ENCODE measurements around the gene MAP2K3. TPM values are rescaled to one million over a fixed set of nuclear protein-coding genes. Genes with fewer than 3 reads are reported as not detected.
"Not testable (repeated sequence)": the region's sequence is repeated elsewhere in the genome, so short reads cannot be mapped to it uniquely, and the experiment has no call there.

MAP2K3 gene
- total RNA-seq, 4 donors from 2014 or later: 15.7 to 170 (median 63.8) TPM

DNA sequence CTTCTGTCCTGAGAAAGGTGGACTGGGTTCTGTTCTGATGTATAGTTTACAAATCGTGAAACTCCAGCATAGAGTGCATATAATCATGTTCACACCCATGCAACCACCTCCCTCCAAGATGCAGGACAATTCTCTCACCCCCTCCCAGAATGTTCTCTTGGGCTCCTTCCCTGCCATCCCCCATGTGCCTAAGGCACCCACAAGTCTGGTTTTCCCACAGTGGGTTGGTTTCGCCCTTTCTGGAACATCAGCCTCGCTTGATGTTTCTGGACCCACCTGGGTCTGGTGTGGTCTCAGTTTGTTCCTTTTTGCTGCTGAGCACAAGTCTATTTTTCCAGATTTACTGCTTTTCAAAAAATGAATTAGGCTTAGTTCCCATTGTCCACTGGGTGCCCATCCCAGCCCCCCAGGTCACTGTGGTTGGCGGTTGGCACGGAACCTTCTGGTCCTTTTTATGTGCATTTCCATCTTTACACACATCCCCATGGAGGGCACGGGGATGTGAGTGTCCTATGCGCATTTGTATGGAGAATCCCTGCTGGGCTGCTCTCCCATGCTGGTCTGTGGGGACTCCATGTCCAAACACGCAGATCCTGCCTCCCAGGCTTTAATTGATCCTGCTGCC, 19.0 kb downstream of the MAP2K3 start:
- in situ Hi-C loops (cut with MboI; ENCODE audit: low sequenced_read_pairs in 4 of 4) (loop anchor here in 1 of 4 donors (25.0 kb wide), 1 partner anchor 209 kb away; no protein-coding TSS in a partner anchor), intact Hi-C loops (cut with DNase I; ENCODE audit: low total_unique reads) (no loop called here)
- Histone ChIP-seq H3K27me3 (no peaks in the 10 kb centered on the region), H3K4me1 (peaks cover under 1% of the 10 kb centered on the region in 2 donors), H3K9me3 (no peaks in the 10 kb centered on the region), H3K36me3 (peaks cover 3 to 67% of the 10 kb centered on the region in 2 donors), H3K4me3 (no peak overlapping the region), H3K27ac (peak overlapping the region in 1 of 4 donors; percentile 7)
- DNase-seq: peak in 1 of 2 donors; percentile 5
- TF ChIP-seq POLR2A (IDR thresholded peaks at IDR 0.05): no peak
- TF ChIP-seq, protein P1, sequence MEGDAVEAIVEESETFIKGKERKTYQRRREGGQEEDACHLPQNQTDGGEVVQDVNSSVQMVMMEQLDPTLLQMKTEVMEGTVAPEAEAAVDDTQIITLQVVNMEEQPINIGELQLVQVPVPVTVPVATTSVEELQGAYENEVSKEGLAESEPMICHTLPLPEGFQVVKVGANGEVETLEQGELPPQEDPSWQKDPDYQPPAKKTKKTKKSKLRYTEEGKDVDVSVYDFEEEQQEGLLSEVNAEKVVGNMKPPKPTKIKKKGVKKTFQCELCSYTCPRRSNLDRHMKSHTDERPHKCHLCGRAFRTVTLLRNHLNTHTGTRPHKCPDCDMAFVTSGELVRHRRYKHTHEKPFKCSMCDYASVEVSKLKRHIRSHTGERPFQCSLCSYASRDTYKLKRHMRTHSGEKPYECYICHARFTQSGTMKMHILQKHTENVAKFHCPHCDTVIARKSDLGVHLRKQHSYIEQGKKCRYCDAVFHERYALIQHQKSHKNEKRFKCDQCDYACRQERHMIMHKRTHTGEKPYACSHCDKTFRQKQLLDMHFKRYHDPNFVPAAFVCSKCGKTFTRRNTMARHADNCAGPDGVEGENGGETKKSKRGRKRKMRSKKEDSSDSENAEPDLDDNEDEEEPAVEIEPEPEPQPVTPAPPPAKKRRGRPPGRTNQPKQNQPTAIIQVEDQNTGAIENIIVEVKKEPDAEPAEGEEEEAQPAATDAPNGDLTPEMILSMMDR (IDR thresholded peaks at IDR 0.05 in 4 of 5, conservative IDR thresholded peaks at IDR 0.05 in 1 of 5): no peak
- no peak for ATAC-seq

DNA sequence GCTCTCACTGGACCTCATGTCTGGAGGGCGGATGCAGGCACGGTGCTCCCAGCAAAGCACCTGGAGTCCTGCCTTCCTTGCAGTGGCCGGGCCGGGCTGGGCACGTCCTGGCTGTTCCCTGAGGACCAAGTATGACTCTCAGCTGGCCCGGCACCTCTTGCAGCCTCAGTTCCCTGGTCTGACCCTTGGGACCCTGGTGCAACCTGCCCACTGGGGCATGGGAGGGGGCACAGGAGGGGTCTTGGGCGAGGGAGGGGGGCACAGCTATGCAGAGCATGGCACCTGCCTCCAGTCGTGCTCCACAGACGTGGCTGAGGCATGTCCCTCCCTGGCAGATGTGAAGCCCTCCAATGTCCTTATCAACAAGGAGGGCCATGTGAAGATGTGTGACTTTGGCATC, 19.6 kb downstream of the MAP2K3 start:
- DNase-seq: peak in 1 of 2 donors; percentile 13

DNA sequence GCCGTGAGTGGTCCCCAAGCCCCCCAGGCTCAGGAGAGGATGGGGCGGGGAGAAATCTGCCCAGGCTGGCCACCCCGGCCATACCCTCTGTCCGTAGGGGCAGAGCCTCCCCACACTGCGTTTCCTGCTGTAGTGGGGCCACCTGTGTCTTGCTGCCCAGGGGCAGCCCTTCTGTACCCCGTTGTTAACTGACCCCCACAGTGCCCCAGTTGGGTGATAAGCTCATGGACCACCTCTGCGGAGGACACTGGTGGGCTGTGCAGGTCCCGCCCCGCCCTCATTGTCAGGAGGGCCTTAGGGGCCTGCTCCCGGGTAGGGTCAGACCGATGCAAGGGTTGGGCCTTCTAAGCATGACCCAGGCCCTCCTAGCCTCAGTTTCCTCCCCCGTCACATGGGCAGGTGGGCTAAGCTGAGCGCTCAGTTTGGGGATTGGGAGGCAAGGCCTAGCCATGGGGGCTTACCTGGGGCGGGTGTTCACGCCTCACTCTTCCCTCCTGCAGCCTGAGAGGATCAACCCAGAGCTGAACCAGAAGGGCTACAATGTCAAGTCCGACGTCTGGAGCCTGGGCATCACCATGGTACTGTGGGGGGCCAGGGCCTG, 20.1 kb downstream of the MAP2K3 start:
- H3K4me1 ChIP-seq; ATAC-seq; H3K9me3 ChIP-seq; intact Hi-C loops (cut with DNase I; ENCODE audit: low total_unique reads); H3K27ac ChIP-seq; H3K27me3 ChIP-seq; H3K4me3 ChIP-seq: not testable (repeated sequence)
- in situ Hi-C loops (cut with MboI; ENCODE audit: low sequenced_read_pairs in 4 of 4): loop anchor here in 1 of 4 donors (25.0 kb wide), 1 partner anchor 208 kb away; no protein-coding TSS in a partner anchor
- DNase-seq: peak in 1 of 2 donors; percentile 13
- H3K36me3 ChIP-seq: peaks cover 3 to 69% of the 10 kb centered on the region in 2 donors

More for the DNA sequence above, 19.6 kb downstream of the MAP2K3 start:
- Histone ChIP-seq H3K27ac (no peak overlapping the region), H3K27me3 (no peaks in the 10 kb centered on the region), H3K4me3 (no peak overlapping the region), H3K4me1 (no peaks in the 10 kb centered on the region), H3K9me3 (no peaks in the 10 kb centered on the region), H3K36me3 (peaks cover 3 to 69% of the 10 kb centered on the region in 2 donors)
- in situ Hi-C loops (cut with MboI; ENCODE audit: low sequenced_read_pairs in 4 of 4): loop anchor here in 1 of 4 donors (25.0 kb wide), 1 partner anchor 208 kb away; no protein-coding TSS in a partner anchor
- TF ChIP-seq, protein P1 (IDR thresholded peaks at IDR 0.05 in 4 of 5, conservative IDR thresholded peaks at IDR 0.05 in 1 of 5): no peak
- TF ChIP-seq POLR2A (IDR thresholded peaks at IDR 0.05): no peak
- no peak for ATAC-seq
- intact Hi-C loops (cut with DNase I; ENCODE audit: low total_unique reads): no loop called here

DNA sequence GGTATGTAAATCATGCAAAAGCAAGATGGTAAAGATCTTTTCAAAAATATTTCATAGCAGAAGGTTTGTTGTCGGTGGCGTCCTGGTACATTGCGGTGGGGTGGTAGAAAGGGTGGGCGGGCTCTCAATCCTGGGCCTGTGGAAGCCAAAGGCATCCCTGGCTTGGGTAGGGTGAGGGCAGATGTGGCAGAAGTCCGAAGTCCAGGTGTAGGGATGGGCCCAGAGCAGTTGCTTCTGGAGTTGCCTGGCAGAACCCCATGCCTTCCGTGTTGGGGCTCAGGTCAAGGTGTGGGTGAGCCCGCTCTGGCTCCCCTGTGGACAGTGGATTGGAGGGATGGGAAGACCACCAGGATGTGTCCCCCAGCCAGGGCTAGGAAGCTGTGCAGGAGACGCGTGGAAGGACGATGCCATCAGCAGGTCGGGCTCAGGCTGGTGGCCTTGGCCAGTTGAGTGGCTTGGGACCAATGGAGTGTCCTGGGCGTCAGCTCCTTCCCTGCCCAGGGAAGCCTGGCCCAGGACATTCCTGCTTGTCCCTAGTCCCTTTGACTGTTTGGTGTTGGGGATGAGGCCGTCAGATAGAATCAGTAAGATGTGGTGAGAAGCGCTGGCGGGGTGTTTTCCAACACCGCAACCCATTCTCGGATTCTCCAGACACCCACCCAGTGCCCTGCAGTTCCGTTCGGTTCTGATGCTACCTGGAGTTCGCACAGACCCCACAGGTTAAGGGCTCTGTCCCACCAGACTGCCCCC, 21.1 kb downstream of the MAP2K3 start:
- H3K9me3 ChIP-seq; ATAC-seq; H3K27me3 ChIP-seq; H3K4me3 ChIP-seq; intact Hi-C loops (cut with DNase I; ENCODE audit: low total_unique reads); H3K27ac ChIP-seq; H3K4me1 ChIP-seq: not testable (repeated sequence)
- in situ Hi-C loops (cut with MboI; ENCODE audit: low sequenced_read_pairs in 4 of 4): loop anchor here in 1 of 4 donors (25.0 kb wide), 1 partner anchor 207 kb away; no protein-coding TSS in a partner anchor
- peak in 1 of 2 donors; percentile 9 for DNase-seq
- peaks cover 3 to 70% of the 10 kb centered on the region in 2 donors for H3K36me3 ChIP-seq

DNA sequence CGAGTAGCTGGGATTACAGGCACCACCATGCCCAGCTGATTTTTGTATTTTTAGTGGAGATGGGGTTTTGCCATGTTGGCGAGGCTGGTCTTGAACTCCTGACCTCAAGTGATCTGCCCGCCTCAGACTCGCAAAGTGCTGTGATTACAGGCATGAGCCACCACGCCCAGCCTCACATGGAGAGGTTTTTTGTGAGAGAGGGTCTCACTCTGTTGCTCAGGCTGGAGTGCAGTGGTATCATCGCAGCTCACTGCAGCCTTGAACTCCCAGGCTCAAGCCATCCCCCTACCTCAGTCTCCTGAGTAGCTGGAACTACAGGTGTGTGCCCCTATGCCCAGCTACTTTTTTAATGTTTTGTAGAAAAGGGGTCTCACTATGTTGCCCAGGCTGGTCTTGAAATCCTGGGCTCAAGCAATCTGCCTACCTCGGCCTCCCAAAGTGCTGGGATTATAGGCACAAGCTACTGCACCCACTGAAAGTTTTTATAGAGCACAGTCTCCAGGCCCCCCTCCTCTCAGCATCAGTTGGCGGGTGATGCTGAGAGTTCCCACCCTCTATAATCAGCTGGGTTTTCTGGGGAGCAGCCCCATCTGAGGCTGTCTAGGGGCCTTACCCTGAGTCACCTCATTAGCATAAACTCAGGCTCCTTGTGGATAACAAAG, 22.2 kb downstream of the MAP2K3 start:
- H3K9me3 ChIP-seq; ATAC-seq; H3K27ac ChIP-seq; intact Hi-C loops (cut with DNase I; ENCODE audit: low total_unique reads); H3K27me3 ChIP-seq; H3K4me3 ChIP-seq; H3K4me1 ChIP-seq: not testable (repeated sequence)
- peaks cover 3 to 58% of the 10 kb centered on the region in 2 donors for H3K36me3 ChIP-seq
- in situ Hi-C loops (cut with MboI; ENCODE audit: low sequenced_read_pairs in 4 of 4): loop anchor here in 1 of 4 donors (25.0 kb wide), 1 partner anchor 206 kb away; no protein-coding TSS in a partner anchor
- DNase-seq: peak in 1 of 2 donors; percentile 8

DNA sequence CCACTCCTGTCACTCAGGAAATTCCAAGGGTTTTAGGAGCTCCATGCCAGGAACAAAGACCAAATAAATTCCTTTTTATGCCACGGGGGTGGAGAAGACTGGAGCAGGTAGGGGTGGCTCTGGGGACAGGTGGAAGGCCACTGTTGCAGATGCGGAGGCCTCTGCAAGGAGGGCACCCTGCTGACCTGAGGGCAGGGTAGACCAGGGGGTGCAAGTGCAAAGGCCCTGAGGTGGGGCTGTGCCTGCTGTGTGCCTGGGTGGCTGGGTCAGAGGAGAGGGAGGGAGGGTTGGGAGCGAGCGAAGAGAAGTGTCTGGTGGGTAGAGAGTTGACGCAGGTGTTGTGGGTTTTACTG, 22.7 kb downstream of the MAP2K3 start:
- DNase-seq; H3K4me3 ChIP-seq; ATAC-seq; H3K9me3 ChIP-seq; H3K4me1 ChIP-seq; H3K27me3 ChIP-seq; H3K27ac ChIP-seq; intact Hi-C loops (cut with DNase I; ENCODE audit: low total_unique reads): not testable (repeated sequence)
- in situ Hi-C loops (cut with MboI; ENCODE audit: low sequenced_read_pairs in 4 of 4): loop anchor here in 1 of 4 donors (25.0 kb wide), 1 partner anchor 205 kb away; no protein-coding TSS in a partner anchor
- H3K36me3 ChIP-seq: peaks cover 3 to 53% of the 10 kb centered on the region in 2 donors

DNA sequence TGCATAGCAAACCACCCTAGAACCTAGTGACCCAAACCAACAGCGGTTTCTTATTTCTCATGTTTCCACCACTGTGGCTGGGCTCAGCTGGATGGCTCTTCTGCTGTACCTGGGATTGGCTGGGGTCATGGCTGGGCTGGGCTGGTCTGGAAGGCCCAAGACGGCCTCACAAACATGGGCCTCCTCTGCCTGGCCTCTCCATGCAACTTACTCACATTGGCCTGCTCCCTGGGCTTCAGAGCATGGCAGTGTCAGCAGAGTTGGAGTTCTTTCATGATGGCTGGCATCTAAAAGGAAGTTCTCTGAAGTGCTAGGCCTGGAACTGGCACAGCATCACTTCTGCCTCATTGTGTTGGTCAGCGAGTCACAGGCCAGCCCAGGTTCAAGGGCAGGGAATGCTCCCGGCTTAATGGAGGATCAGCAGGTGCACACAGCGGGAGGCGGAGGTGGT, 24.4 kb downstream of the MAP2K3 start:
- ATAC-seq; H3K9me3 ChIP-seq; H3K4me1 ChIP-seq; H3K27ac ChIP-seq; intact Hi-C loops (cut with DNase I; ENCODE audit: low total_unique reads); H3K4me3 ChIP-seq; H3K27me3 ChIP-seq; DNase-seq: not testable (repeated sequence)
- in situ Hi-C loops (cut with MboI; ENCODE audit: low sequenced_read_pairs in 4 of 4): loop anchor here in 1 of 4 donors (25.0 kb wide), 1 partner anchor 203 kb away; no protein-coding TSS in a partner anchor
- peaks cover 3 to 36% of the 10 kb centered on the region in 2 donors for H3K36me3 ChIP-seq

DNA sequence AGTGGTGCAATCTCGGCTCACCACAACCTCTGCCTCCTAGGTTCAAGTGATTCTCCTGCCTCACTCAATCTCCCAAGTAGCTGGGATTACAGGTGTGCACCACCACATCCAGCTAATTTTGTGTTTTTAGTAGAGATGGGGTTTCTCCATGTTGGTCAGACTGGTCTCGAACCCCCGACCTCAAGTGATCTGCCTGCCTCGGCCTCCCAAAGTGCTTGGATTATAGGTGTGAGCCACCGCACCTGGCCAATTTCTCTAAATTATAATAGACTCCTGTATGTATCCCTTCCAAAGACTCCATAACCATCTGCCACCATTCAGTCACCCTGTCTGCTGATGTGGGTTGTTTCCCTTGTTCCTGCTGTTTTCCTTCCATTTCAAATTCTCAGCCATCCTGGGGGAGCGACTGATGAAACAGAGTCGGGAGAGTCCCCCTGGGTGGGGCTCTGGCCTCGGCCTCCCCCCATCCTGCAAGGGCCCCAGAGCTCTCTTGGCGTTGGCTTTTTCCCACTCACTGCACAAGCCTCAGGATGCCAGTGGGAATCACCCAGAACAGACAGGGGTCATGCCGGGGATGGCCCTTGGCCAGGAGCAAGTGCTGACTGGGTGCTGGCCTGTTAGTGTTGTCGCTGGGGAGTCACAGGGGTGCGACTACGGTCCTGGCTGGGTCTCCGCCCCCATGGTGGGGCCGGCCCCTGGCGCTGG, 25.7 kb downstream of the MAP2K3 start:
- H3K4me1 ChIP-seq, H3K9me3 ChIP-seq, H3K4me3 ChIP-seq, H3K27me3 ChIP-seq, DNase-seq: not testable (repeated sequence)
- Histone ChIP-seq H3K36me3 (peaks cover 3 to 36% of the 10 kb centered on the region in 2 donors), H3K27ac (peak overlapping the region in 3 of 4 donors; percentile 45 to 65 (median 61))
- peak in 1 of 2 donors; percentile 16 for ATAC-seq
- in situ Hi-C loops (cut with MboI; ENCODE audit: low sequenced_read_pairs in 4 of 4) (loop anchor here in 3 of 4 donors (10.0 to 25.0 kb wide), 4 partner anchors 135 to 205 kb away; no protein-coding TSS in a partner anchor), intact Hi-C loops (cut with DNase I; ENCODE audit: low total_unique reads) (loop anchor here (5.0 kb wide), 1 partner anchor 33 kb away; no protein-coding TSS in a partner anchor)

Measured in gastrocnemius medialis (tissue), 4 donors.